SK-N-SH treated with all-trans-retinoic acid at 6 μM for 48 hours (cell line): ENCODE data around the gene INS.

ENCODE experiments used
- ATAC-seq: fragments of 200-7000 bp; cut with Tn5 transposase; 3 replicates; pipeline ENCODE4 v1.9.1; 2020; ENCODE audit warnings: mild to moderate bottlenecking, moderate library complexity
- ARNTL ChIP-seq: fragments of 450-650 bp; formaldehyde crosslinking; IDR thresholded peaks from 2 replicates; pipeline ENCODE4 v1.5.0; 2020; ENCODE audit warnings: low read depth, mild to moderate bottlenecking, moderate library complexity, borderline replicate concordance
- BACH2 ChIP-seq: fragments of 250-450 bp; sonication (Bioruptor Pico); IDR thresholded peaks from 2 replicates; pipeline ENCODE4 v1.9.0; 2021; ENCODE audit warnings: mild to moderate bottlenecking, borderline replicate concordance
- CSDC2 ChIP-seq: fragments of 250-450 bp; sonication (Bioruptor Pico); IDR thresholded peaks from 2 replicates; pipeline ENCODE4 v1.5.0; 2020; ENCODE audit warnings: mild to moderate bottlenecking, moderate library complexity
- CSRNP3 ChIP-seq: fragments of 250-450 bp; sonication (Bioruptor Pico); IDR thresholded peaks from 2 replicates; pipeline ENCODE4 v1.5.1; 2021; ENCODE audit warnings: mild to moderate bottlenecking, moderate library complexity
- ESRRG ChIP-seq: fragments of 250-450 bp; sonication (Bioruptor Pico); IDR thresholded peaks from 2 replicates; pipeline ENCODE4 v1.6.1; 2021; ENCODE audit warnings: mild to moderate bottlenecking
- GLIS3 ChIP-seq: fragments of 250-450 bp; sonication (Bioruptor Pico); IDR thresholded peaks from 2 replicates; pipeline ENCODE4 v1.5.0; 2020; ENCODE audit warnings: mild to moderate bottlenecking, moderate library complexity
- ISL1 ChIP-seq: fragments of 250-450 bp; sonication (Bioruptor Pico); IDR thresholded peaks from 2 replicates; pipeline ENCODE4 v2.1.2; 2022; ENCODE audit warnings: mild to moderate bottlenecking, moderate library complexity
- OSR1 ChIP-seq: fragments of 250-450 bp; sonication (Bioruptor Pico); IDR thresholded peaks from 2 replicates; pipeline ENCODE4 v1.8.0; 2022; ENCODE audit warnings: moderate library complexity, mild to moderate bottlenecking, inconsistent platforms
- PATZ1 ChIP-seq: fragments of 250-450 bp; sonication (Bioruptor Pico); IDR thresholded peaks from 2 replicates; pipeline ENCODE4 v1.8.0; 2020; ENCODE audit warnings: mild to moderate bottlenecking, moderate library complexity, borderline replicate concordance
- PPARA ChIP-seq: fragments of 250-450 bp; sonication (Bioruptor Pico); IDR thresholded peaks from 2 replicates; pipeline ENCODE4 v1.5.0; 2020; ENCODE audit warnings: mild to moderate bottlenecking, borderline replicate concordance
- RARB ChIP-seq: fragments of 250-450 bp; sonication (Bioruptor Pico); IDR thresholded peaks from 2 replicates; pipeline ENCODE4 v1.8.0; 2021; ENCODE audit warnings: mild to moderate bottlenecking, moderate library complexity
- TCF4 ChIP-seq: fragments of 250-450 bp; sonication (Bioruptor Pico); IDR thresholded peaks from 2 replicates; pipeline ENCODE4 v1.8.0; 2021; ENCODE audit warnings: mild to moderate bottlenecking, moderate library complexity, borderline replicate concordance
- TOX ChIP-seq: fragments of 250-450 bp; sonication (Bioruptor Pico); IDR thresholded peaks from 2 replicates; pipeline ENCODE4 v1.8.0; 2021; ENCODE audit warnings: mild to moderate bottlenecking, moderate library complexity, borderline replicate concordance
- TSHZ2 ChIP-seq: fragments of 250-450 bp; sonication (Bioruptor Pico); IDR thresholded peaks from 2 replicates; pipeline ENCODE4 v1.5.0; 2020; ENCODE audit warnings: mild to moderate bottlenecking, moderate library complexity
- ZC3H10 ChIP-seq: fragments of 250-450 bp; sonication (Bioruptor Pico); IDR thresholded peaks from 2 replicates; pipeline ENCODE4 v1.5.1; 2021; ENCODE audit warnings: mild to moderate bottlenecking, moderate library complexity
- ZFP3 ChIP-seq: fragments of 250-450 bp; sonication (Bioruptor Pico); IDR thresholded peaks from 2 replicates; pipeline ENCODE4 v1.5.0; 2020; ENCODE audit warnings: mild to moderate bottlenecking, moderate library complexity
- ZFP30 ChIP-seq: fragments of 450-650 bp; formaldehyde crosslinking; IDR thresholded peaks from 2 replicates; pipeline ENCODE4 v1.5.0; 2022; ENCODE audit warnings: mild to moderate bottlenecking, moderate library complexity
- ZNF565 ChIP-seq: fragments of 450-650 bp; formaldehyde crosslinking; conservative IDR thresholded peaks from 2 replicates; pipeline ENCODE4 v1.5.0; 2020; ENCODE audit warnings: low read depth, mild to moderate bottlenecking, moderate library complexity
- ZNF70 ChIP-seq: fragments of 450-650 bp; formaldehyde crosslinking; IDR thresholded peaks from 2 replicates; pipeline ENCODE4 v1.5.0; 2020; ENCODE audit warnings: mild to moderate bottlenecking, moderate library complexity
- ZNF8 ChIP-seq: fragments of 450-650 bp; formaldehyde crosslinking; IDR thresholded peaks from 2 replicates; pipeline ENCODE4 v1.5.0; 2020; ENCODE audit warnings: mild to moderate bottlenecking, moderate library complexity
- TF ChIP-seq, protein P1 (sequence below): fragments of 250-450 bp; sonication (Bioruptor Pico); IDR thresholded peaks from 2 replicates; pipeline ENCODE4 v1.8.0; 2021; ENCODE audit warnings: low read depth, mild to moderate bottlenecking, moderate library complexity, borderline replicate concordance

Gene INS

DNA sequence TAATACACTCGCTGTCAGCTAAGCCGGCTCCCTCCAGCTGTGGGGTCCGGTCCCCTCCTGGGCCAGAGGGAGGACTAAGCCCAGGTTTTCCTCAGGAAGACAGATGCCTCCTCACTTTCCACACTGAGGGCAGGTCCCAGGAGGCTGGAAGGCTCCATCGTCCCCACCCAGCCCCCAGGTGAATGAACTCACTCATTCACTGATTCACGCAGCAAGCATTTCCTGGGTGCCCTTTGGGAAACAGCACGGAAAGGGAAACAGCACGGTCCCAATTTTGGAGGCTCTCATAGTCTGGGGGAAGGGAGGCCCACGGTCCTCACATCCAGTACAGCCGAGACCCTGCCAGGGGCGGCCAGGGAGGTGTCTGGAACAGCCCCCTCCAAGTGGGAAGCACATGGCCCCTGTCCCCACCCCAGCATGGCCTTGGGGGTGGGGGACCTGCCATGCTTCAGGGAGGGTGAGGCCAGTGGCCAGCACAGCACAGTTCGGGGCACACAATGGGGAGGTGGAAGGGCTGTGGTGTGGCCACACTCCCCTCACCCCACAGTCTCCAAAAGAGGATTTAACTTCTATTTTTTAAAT lies 19.9 kb upstream of the INS start (continued):
- TF ChIP-seq, protein P1, sequence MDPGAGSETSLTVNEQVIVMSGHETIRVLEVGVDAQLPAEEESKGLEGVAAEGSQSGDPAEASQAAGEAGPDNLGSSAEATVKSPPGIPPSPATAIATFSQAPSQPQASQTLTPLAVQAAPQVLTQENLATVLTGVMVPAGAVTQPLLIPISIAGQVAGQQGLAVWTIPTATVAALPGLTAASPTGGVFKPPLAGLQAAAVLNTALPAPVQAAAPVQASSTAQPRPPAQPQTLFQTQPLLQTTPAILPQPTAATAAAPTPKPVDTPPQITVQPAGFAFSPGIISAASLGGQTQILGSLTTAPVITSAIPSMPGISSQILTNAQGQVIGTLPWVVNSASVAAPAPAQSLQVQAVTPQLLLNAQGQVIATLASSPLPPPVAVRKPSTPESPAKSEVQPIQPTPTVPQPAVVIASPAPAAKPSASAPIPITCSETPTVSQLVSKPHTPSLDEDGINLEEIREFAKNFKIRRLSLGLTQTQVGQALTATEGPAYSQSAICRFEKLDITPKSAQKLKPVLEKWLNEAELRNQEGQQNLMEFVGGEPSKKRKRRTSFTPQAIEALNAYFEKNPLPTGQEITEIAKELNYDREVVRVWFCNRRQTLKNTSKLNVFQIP (CRISPR knock-in tag), result no peak
- TF ChIP-seq TOX, result no peak
- no peak for TF ChIP-seq ZFP3 (CRISPR knock-in tag)
- TF ChIP-seq PPARA (CRISPR knock-in tag), result no peak
- no peak for TF ChIP-seq GLIS3
- TF ChIP-seq BACH2 (CRISPR knock-in tag), result no peak

DNA sequence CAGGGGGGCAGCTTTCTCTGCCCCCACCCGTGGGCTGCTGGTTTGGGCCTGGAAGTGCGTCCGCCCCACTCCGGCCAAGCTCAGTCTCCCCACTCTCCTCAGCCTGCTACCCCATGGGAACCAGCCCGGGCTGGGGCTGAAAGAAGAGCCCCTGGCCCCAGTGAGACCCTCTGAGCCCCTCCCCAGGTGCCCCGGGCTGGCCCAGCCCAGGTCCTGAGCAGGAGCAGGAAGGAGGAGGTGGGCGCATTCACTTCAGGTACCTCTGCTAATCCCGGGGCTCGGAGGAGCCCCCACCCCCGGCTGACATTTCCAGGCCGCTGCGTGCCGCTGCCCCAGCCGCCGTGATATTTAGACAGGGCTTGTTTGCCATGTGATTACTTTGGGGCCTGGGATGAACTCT lies 19.3 kb upstream of the INS start:
- ATAC-seq, result no peak
- no peak for TF ChIP-seq CSDC2 (CRISPR knock-in tag)
- no peak for TF ChIP-seq TOX
- TF ChIP-seq TCF4 (CRISPR knock-in tag), result no peak
- TF ChIP-seq ISL1 (CRISPR knock-in tag), result no peak
- no peak for TF ChIP-seq ZFP3 (CRISPR knock-in tag)
- no peak for TF ChIP-seq PATZ1
- TF ChIP-seq BACH2 (CRISPR knock-in tag), result no peak
- no peak for TF ChIP-seq RARB (CRISPR knock-in tag)
- TF ChIP-seq CSRNP3 (CRISPR knock-in tag), result no peak

DNA sequence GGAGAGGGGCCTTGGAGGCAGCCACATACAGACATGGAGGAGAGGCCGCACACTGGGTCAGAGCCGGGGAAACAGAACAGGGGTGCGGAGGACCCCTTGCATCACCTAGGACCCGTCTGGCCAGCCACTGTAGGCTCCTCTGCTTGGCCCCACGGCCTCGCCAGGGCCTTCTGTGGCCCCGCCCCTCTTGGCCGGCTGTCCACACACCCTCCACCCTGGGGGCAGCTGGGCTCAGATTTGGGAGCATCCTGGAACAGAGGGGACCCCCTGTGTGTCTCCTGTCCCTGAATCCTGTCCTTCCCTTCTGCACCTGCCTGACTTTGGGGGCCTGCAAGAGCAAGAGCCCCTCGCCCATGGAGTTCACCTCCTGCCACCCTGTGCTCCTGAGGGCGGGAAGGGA lies 18.5 kb upstream of the INS start:
- TF ChIP-seq TSHZ2 (CRISPR knock-in tag) (no peak), ZNF70 (no peak), ZFP30 (no peak), PPARA (CRISPR knock-in tag) (no peak)
- TF ChIP-seq, protein P1 (CRISPR knock-in tag), result no peak
- no peak for ATAC-seq

DNA sequence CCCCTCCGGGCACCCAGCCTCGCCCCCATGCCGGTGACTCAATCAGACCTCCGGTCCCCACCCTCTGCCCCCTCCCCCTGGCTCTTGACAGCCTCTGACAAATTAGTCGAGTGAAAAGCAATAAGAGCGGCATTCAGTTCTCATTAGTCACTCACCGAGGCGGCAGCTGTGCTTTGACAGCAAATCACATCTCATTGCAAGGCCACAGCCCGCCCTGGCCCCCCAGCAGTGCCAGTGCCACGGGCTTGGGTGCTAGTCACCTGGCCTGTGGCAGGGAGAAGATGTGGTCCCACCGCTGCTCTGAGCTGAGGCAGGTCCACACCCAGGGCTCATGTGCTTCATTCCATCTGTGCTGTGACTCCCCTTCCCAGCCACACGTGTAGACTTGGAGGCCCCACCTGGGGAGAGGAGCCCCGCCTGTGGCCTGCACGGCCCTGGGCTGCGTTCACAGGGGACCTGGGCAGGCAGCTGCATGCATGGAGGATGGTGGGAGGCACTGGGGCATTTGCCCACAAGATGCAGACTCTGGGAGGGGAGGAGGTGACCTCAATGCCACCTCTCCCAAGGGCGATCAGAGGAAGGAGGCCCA lies 18.0 kb upstream of the INS start:
- ATAC-seq, result no peak
- TF ChIP-seq, protein P1 (CRISPR knock-in tag), result no peak
- TF ChIP-seq ZNF8 (no peak), ZC3H10 (CRISPR knock-in tag) (no peak), BACH2 (CRISPR knock-in tag) (no peak), ZFP3 (CRISPR knock-in tag) (no peak), ISL1 (CRISPR knock-in tag) (no peak), CSDC2 (CRISPR knock-in tag) (no peak), GLIS3 (no peak), ZNF565 (CRISPR knock-in tag) (no peak), OSR1 (no peak), ZFP30 (no peak), ESRRG (CRISPR knock-in tag) (no peak), ARNTL (CRISPR knock-in tag) (no peak), TOX (no peak), TSHZ2 (CRISPR knock-in tag) (no peak), TCF4 (CRISPR knock-in tag) (no peak)
